ENCODE data around the gene COL23A1. TPM values are rescaled to one million over a fixed set of nuclear protein-coding genes. Genes with fewer than 3 reads are reported as not detected.

COL23A1 gene
- total and polyA plus RNA-seq, 2 donors, result 0.87 to 0.90 TPM

- Histone ChIP-seq H3K36me3 (ENCODE audit: insufficient read depth) (no peaks in the 10 kb centered on the region), H3K27ac (ENCODE audit: low read depth) (no peak overlapping the region), H3K4me3 (ENCODE audit: low read depth, low read length) (no peak overlapping the region), H3K4me1 (ENCODE audit: insufficient read depth) (no peaks in the 10 kb centered on the region)
- no peak for DNase-seq (ENCODE audit: extremely low spot score)
- 98% methylated on average over 22 of the region's 22 CpGs for WGBS
Measured at GRCh38 chr5:178544166-178544834, 45.9 kb downstream of the COL23A1 start.

DNA sequence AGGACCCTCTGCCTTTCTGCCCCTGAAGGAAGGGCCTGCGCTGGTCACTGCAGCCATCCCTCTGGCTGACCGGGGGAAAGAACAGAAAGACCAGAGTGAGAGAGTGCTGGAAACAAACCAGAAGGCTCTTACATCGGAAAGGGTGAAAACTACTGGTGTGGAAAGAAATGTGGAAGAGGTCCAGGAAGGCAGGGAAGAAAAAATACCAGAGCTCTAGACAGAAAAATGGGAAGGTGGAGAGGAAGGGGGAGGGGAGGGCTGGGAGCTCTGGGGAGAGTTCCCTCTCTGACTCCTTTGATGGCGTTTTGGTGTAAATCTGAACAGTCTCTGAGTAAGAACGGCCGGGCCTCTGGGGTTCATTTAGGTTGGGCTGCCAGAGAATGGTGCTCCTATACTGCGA, 47.7 kb downstream of the COL23A1 start:
- Histone ChIP-seq H3K4me1 (ENCODE audit: insufficient read depth) (no peaks in the 10 kb centered on the region), H3K36me3 (ENCODE audit: insufficient read depth) (no peaks in the 10 kb centered on the region), H3K27ac (ENCODE audit: low read depth) (no peak overlapping the region), H3K4me3 (ENCODE audit: low read depth, low read length) (no peak overlapping the region)
- no peak for DNase-seq (ENCODE audit: extremely low spot score)
- WGBS, result 32% methylated on average over 7 of the region's 7 CpGs

GRCh38 chr5:178540526-178540925, 49.7 kb downstream of the COL23A1 start:
- Histone ChIP-seq H3K36me3 (ENCODE audit: insufficient read depth) (no peaks in the 10 kb centered on the region), H3K27ac (ENCODE audit: low read depth) (no peak overlapping the region), H3K4me3 (ENCODE audit: low read depth, low read length) (no peak overlapping the region), H3K4me1 (ENCODE audit: insufficient read depth) (no peaks in the 10 kb centered on the region)
- no peak for DNase-seq (ENCODE audit: extremely low spot score)
- WGBS, result 97% methylated on average over 6 of the region's 6 CpGs

- Histone ChIP-seq H3K27ac (ENCODE audit: low read depth) (no peak overlapping the region), H3K36me3 (ENCODE audit: insufficient read depth) (no peaks in the 10 kb centered on the region), H3K4me1 (ENCODE audit: insufficient read depth) (no peaks in the 10 kb centered on the region), H3K4me3 (ENCODE audit: low read depth, low read length) (no peak overlapping the region)
- no peak for DNase-seq (ENCODE audit: extremely low spot score)
- WGBS, result 66% methylated on average over 7 of the region's 7 CpGs
Measured at GRCh38 chr5:178538741-178539229, 51.4 kb downstream of the COL23A1 start.

GRCh38 chr5:178537467-178538371, 52.5 kb downstream of the COL23A1 start:
- no peaks in the 10 kb centered on the region for H3K36me3 ChIP-seq (ENCODE audit: insufficient read depth)
- DNase-seq (ENCODE audit: extremely low spot score), result no peak
- 88% methylated on average over 31 of the region's 31 CpGs for WGBS
- no peak overlapping the region for H3K4me3 ChIP-seq (ENCODE audit: low read depth, low read length)
- no peak overlapping the region for H3K27ac ChIP-seq (ENCODE audit: low read depth)
- no peaks in the 10 kb centered on the region for H3K4me1 ChIP-seq (ENCODE audit: insufficient read depth)

GRCh38 chr5:178536541-178537466, 53.4 kb downstream of the COL23A1 start:
- Histone ChIP-seq H3K4me3 (ENCODE audit: low read depth, low read length) (no peak overlapping the region), H3K36me3 (ENCODE audit: insufficient read depth) (no peaks in the 10 kb centered on the region), H3K27ac (ENCODE audit: low read depth) (no peak overlapping the region), H3K4me1 (ENCODE audit: insufficient read depth) (no peaks in the 10 kb centered on the region)
- 93% methylated on average over 26 of the region's 26 CpGs for WGBS
- no peak for DNase-seq (ENCODE audit: extremely low spot score)

DNA sequence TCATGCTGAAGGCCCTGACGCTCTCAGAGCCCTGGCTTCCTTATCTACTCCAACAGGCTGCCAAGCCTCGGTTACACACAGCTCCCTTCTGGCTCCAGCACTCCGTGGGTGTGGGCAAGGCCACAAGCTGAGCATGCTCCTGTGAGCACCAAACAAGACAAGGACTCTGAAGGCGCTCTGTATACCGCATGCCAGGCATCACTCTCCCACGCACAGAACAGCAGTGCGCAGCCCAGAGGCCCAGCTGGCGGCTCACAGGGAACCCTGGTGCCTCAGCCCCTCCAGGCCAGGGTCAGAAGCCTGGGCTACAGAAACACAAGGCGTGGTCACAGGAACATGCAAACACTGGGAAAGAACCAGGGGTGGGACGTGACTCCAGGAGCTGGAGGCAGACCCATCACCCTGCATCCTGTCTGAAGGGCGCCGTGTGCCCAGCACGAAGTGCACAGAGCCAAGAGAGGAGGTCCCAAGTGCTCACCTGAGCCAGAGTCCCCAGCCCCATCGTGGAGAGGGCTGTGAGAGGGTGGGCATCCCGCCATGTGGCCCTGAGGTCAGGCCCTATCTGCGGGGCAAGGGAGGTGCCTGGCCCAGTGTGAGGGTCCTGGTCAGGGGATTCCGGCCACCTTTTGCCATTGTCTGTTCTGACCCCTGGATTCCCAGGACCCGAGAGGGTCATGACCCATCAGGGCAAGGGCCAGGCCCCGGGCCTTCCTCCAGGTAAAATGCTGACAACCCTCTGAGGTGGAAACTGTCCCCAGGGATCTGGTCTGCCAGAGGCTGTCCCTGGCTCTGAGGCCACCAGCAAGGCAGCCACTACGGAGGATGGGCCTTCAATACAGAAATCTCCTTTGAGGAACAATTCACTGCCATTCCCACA, 54.7 kb downstream of the COL23A1 start:
- Histone ChIP-seq H3K27ac (ENCODE audit: low read depth) (no peak overlapping the region), H3K4me3 (ENCODE audit: low read depth, low read length) (no peak overlapping the region), H3K4me1 (ENCODE audit: insufficient read depth) (no peaks in the 10 kb centered on the region), H3K36me3 (ENCODE audit: insufficient read depth) (no peaks in the 10 kb centered on the region)
- DNase-seq (ENCODE audit: extremely low spot score), result no peak
- 84% methylated on average over 20 of the region's 20 CpGs for WGBS

DNA sequence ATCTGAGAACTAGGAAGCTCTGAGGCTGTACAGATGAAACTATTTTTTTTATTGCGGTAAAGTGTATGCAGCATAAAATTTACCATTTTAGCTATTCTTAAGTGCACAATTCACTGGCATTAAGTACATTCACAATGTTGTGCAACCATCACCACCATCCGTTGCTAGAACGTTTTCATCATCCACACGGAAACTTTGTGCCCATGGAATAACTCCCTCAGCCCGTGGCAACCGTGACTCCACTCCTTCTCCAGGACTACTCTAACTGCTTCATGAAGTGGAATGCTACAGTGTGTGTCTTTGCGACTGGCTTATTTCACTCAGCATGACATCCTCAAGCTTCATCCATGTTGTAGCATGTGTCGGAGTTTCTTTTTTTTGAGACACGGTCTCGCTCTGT, 57.1 kb downstream of the COL23A1 start:
- WGBS, result 92% methylated on average over 10 of the region's 10 CpGs
- H3K4me1 ChIP-seq (ENCODE audit: insufficient read depth), result no peaks in the 10 kb centered on the region
- no peak overlapping the region for H3K27ac ChIP-seq (ENCODE audit: low read depth)
- DNase-seq (ENCODE audit: extremely low spot score), result no peak
- no peaks in the 10 kb centered on the region for H3K36me3 ChIP-seq (ENCODE audit: insufficient read depth)
- H3K4me3 ChIP-seq (ENCODE audit: low read depth, low read length), result no peak overlapping the region

DNA sequence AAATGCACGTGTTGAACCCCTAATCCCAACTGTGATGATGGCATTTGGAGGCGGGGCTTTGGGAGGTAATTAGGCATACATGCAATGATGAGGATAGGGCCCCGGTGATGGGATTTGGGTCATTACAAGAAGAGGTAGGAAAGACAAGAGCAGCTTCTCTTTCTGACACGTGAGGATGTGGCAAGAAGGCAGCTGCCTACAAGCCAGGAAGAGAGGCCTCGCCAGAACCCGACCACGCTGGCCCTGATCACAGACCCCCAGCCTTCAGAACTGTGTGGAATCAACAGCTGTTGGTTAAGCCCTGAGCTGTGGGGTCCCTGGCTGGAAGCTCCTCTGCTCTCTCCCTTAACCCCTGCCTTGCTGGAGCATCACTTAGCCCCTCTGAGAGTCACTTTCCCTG, 57.5 kb downstream of the COL23A1 start:
- 66% methylated on average over 7 of the region's 7 CpGs for WGBS
- Histone ChIP-seq H3K36me3 (ENCODE audit: insufficient read depth) (no peaks in the 10 kb centered on the region), H3K4me3 (ENCODE audit: low read depth, low read length) (no peak overlapping the region), H3K4me1 (ENCODE audit: insufficient read depth) (no peaks in the 10 kb centered on the region), H3K27ac (ENCODE audit: low read depth) (no peak overlapping the region)
- DNase-seq (ENCODE audit: extremely low spot score), result no peak

- no peak overlapping the region for H3K27ac ChIP-seq (ENCODE audit: low read depth)
- WGBS, result 90% methylated on average over 5 of the region's 5 CpGs
- no peak for DNase-seq (ENCODE audit: extremely low spot score)
Measured at GRCh38 chr5:178532236-178532635, 58.0 kb downstream of the COL23A1 start.

DNA sequence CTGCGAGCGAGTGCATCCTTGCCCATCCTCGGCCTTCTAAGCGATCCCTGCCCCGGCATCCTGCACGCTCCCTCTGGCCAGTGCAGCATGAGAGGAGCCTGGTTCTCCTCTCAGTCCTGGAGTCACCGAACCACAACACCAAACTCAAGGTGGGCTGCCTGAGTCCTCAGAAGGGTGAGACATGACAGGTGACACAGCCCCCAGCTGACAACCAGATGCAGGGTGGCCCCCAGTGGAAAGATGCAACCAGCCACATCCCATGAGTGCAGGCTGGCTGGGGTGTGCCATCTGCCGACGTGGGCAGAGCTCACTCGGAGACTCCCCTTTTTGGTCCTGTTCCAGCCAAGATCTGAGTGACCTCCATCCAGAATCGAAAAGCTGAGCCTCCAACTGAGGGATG, 58.4 kb downstream of the COL23A1 start:
- Histone ChIP-seq H3K36me3 (ENCODE audit: insufficient read depth) (no peaks in the 10 kb centered on the region), H3K27ac (ENCODE audit: low read depth) (no peak overlapping the region), H3K4me1 (ENCODE audit: insufficient read depth) (no peaks in the 10 kb centered on the region), H3K4me3 (ENCODE audit: low read depth, low read length) (no peak overlapping the region)
- no peak for DNase-seq (ENCODE audit: extremely low spot score)
- WGBS, result 82% methylated on average over 11 of the region's 11 CpGs

More at GRCh38 chr5:178532236-178532635, 58.0 kb downstream of the COL23A1 start:
- Histone ChIP-seq H3K36me3 (ENCODE audit: insufficient read depth) (no peaks in the 10 kb centered on the region), H3K4me1 (ENCODE audit: insufficient read depth) (no peaks in the 10 kb centered on the region), H3K4me3 (ENCODE audit: low read depth, low read length) (no peak overlapping the region)

- Histone ChIP-seq H3K4me3 (ENCODE audit: low read depth, low read length) (no peak overlapping the region), H3K4me1 (ENCODE audit: insufficient read depth) (no peaks in the 10 kb centered on the region), H3K27ac (ENCODE audit: low read depth) (no peak overlapping the region), H3K36me3 (ENCODE audit: insufficient read depth) (no peaks in the 10 kb centered on the region)
- 91% methylated on average over 7 of the region's 7 CpGs for WGBS
- no peak for DNase-seq (ENCODE audit: extremely low spot score)
Measured at GRCh38 chr5:178530526-178530925, 59.7 kb downstream of the COL23A1 start.
